ENCODE measurements around the gene UBXN7.
"Not testable (repeated sequence)": the region's sequence is repeated elsewhere in the genome, so short reads cannot be mapped to it uniquely, and the experiment has no call there.

Gene UBXN7

GRCh38 chr3:196351541-196351940, 80.7 kb downstream of the UBXN7 start:
- no peak for DNase-seq

GRCh38 chr3:196350067-196350466, 82.2 kb downstream of the UBXN7 start:
- no peak for DNase-seq

GRCh38 chr3:196348698-196349097, 83.5 kb downstream of the UBXN7 start:
- no peak for DNase-seq

- DNase-seq: peak; percentile 82 to 95 (median 86)
Observed at GRCh38 chr3:196344663-196345062, 87.6 kb downstream of the UBXN7 start.

GRCh38 chr3:196343917-196344316, 88.3 kb downstream of the UBXN7 start:
- DNase-seq: not testable (repeated sequence)

GRCh38 chr3:196341137-196341536, 91.1 kb downstream of the UBXN7 start:
- DNase-seq: peak; percentile 80 to 91 (median 89)

- DNase-seq: peak; percentile 59 to 81 (median 65)
Observed at GRCh38 chr3:196340466-196340865, 91.8 kb downstream of the UBXN7 start.

GRCh38 chr3:196339493-196340254, 92.6 kb downstream of the UBXN7 start:
- DNase-seq: peak; percentile 82 to 90 (median 90)

GRCh38 chr3:196339044-196339443, 93.2 kb downstream of the UBXN7 start:
- DNase-seq: no peak

GRCh38 chr3:196336319-196337145, 95.7 kb downstream of the UBXN7 start:
- DNase-seq: no peak

- peak in 1 of 3 donors; percentile 35 for DNase-seq
Observed at GRCh38 chr3:196335503-196335948, 96.7 kb downstream of the UBXN7 start.

- DNase-seq: no peak
Observed at GRCh38 chr3:196334982-196335381, 97.2 kb downstream of the UBXN7 start.

GRCh38 chr3:196332168-196332567, 100.1 kb downstream of the UBXN7 start:
- no peak for DNase-seq

- DNase-seq: no peak
Observed at GRCh38 chr3:196327405-196327804, 104.8 kb downstream of the UBXN7 start.

GRCh38 chr3:196326936-196327335, 105.3 kb downstream of the UBXN7 start:
- no peak for DNase-seq

- DNase-seq: peak in 1 of 3 donors; percentile 22
Observed at GRCh38 chr3:196323691-196324090, 108.5 kb downstream of the UBXN7 start.

GRCh38 chr3:196323016-196323415, 109.2 kb downstream of the UBXN7 start:
- DNase-seq: peak in 1 of 3 donors; percentile 31

GRCh38 chr3:196321162-196321561, 111.1 kb downstream of the UBXN7 start:
- peak; percentile 58 to 66 (median 62) for DNase-seq

GRCh38 chr3:196320137-196320536, 112.1 kb downstream of the UBXN7 start:
- DNase-seq: no peak

GRCh38 chr3:196317687-196318467, 114.3 kb downstream of the UBXN7 start, which contains the start of gene DYNLT2B:
TSS of gene DYNLT2B (minus strand) at chr3:196318240. CDS start at chr3:196318152, 88 bp downstream.
- peak; percentile 84 to 93 (median 89) for DNase-seq

- not testable (repeated sequence) for DNase-seq
Observed at GRCh38 chr3:196316799-196317686, 115.2 kb downstream of the UBXN7 start.

- DNase-seq: no peak
Observed at GRCh38 chr3:196315821-196316220, 116.4 kb downstream of the UBXN7 start.

Data from suppressor macrophage treated with lipopolysaccharide for 1 hour (primary cell).